H9 (cell line): Measurements from ENCODE around the gene CBR3. TPM values are rescaled to one million over a fixed set of nuclear protein-coding genes. Genes with fewer than 3 reads are reported as not detected.

ENCODE experiments used
- DNase-seq: peaks from one replicate; pipeline ENCODE4 v3.0.0-alpha.2; 2017
- H2AFZ ChIP-seq: one replicate; pipeline ENCODE4 v1.6.1; 2013; ENCODE audit warnings: mild to moderate bottlenecking, low read length, control low read depth, moderate library complexity
- H2AK5ac ChIP-seq: 2 replicates; pipeline ENCODE4 v1.6.1; 2013; ENCODE audit warnings: low read length, control low read depth, mixed read lengths; ENCODE audit not compliant: insufficient read length
- H2BK120ac ChIP-seq: one replicate; pipeline ENCODE4 v1.6.1; 2013; ENCODE audit warnings: low read depth, mild to moderate bottlenecking, low read length, control low read depth, inconsistent platforms; ENCODE audit not compliant: poor library complexity, severe bottlenecking
- H2BK12ac ChIP-seq: 2 replicates; pipeline ENCODE4 v1.6.1; 2013; ENCODE audit warnings: low read length, control low read depth, mixed read lengths, low read depth; ENCODE audit not compliant: insufficient read length
- H2BK15ac ChIP-seq: 2 replicates; pipeline ENCODE4 v1.6.1; 2013; ENCODE audit warnings: low read depth, low read length, control low read depth
- H2BK20ac ChIP-seq: one replicate; pipeline ENCODE4 v1.6.1; 2013; ENCODE audit warnings: low read depth, mild to moderate bottlenecking, low read length, control low read depth, inconsistent platforms; ENCODE audit not compliant: poor library complexity, severe bottlenecking
- H2BK5ac ChIP-seq: 2 replicates; pipeline ENCODE4 v1.6.1; 2013; ENCODE audit warnings: low read length, control low read depth, mixed read lengths; ENCODE audit not compliant: insufficient read length
- H3K14ac ChIP-seq: 2 replicates; pipeline ENCODE4 v1.6.1; 2013; ENCODE audit warnings: low read length, control low read depth; ENCODE audit not compliant: insufficient read depth
- H3K18ac ChIP-seq: 2 replicates; pipeline ENCODE4 v1.6.1; 2013; ENCODE audit warnings: low read depth, mild to moderate bottlenecking, mixed read lengths, low read length, control low read depth; ENCODE audit not compliant: insufficient read length
- H3K23ac ChIP-seq: 2 replicates; pipeline ENCODE4 v1.6.1; 2013; ENCODE audit warnings: low read length, control low read depth, mixed read lengths, low read depth; ENCODE audit not compliant: insufficient read length
- H3K23me2 ChIP-seq: 2 replicates; pipeline ENCODE4 v1.6.1; 2013; ENCODE audit warnings: low read depth, mild to moderate bottlenecking, mixed read lengths, low read length, control low read depth; ENCODE audit not compliant: insufficient read length, poor library complexity, severe bottlenecking
- H3K27ac ChIP-seq: 2 replicates; pipeline ENCODE4 v1.5.1; 2013; ENCODE audit warnings: low read length, control low read depth, mixed read lengths, low read depth; ENCODE audit not compliant: insufficient read length
- H3K27me3 ChIP-seq: 2 replicates; pipeline ENCODE4 v1.6.1; 2013; ENCODE audit warnings: low read length, control low read depth, inconsistent platforms; ENCODE audit not compliant: insufficient read depth
- H3K4ac ChIP-seq: 2 replicates; pipeline ENCODE4 v1.6.1; 2013; ENCODE audit warnings: low read depth, mild to moderate bottlenecking, control low read depth, inconsistent platforms, low read length, moderate library complexity
- H3K4me1 ChIP-seq: 2 replicates; pipeline ENCODE4 v1.6.1; 2013; ENCODE audit warnings: low read length, control low read depth, inconsistent platforms; ENCODE audit not compliant: insufficient read depth
- H3K4me2 ChIP-seq: 2 replicates; pipeline ENCODE4 v1.6.1; 2013; ENCODE audit warnings: low read length, control low read depth, mixed read lengths; ENCODE audit not compliant: insufficient read length, insufficient read depth
- H3K56ac ChIP-seq: 2 replicates; pipeline ENCODE4 v1.6.1; 2013; ENCODE audit warnings: low read depth, mild to moderate bottlenecking, mixed read lengths, low read length, control low read depth; ENCODE audit not compliant: insufficient read length
- H3K79me1 ChIP-seq: 2 replicates; pipeline ENCODE4 v1.6.1; 2013; ENCODE audit warnings: low read depth, mild to moderate bottlenecking, moderate library complexity, low read length, control low read depth, inconsistent platforms; ENCODE audit not compliant: insufficient read depth, poor library complexity, severe bottlenecking
- H3K79me2 ChIP-seq: 2 replicates; pipeline ENCODE4 v1.6.1; 2013; ENCODE audit warnings: low read length, control low read depth, inconsistent platforms; ENCODE audit not compliant: insufficient read depth
- H3K9ac ChIP-seq: 2 replicates; pipeline ENCODE4 v1.6.1; 2013; ENCODE audit warnings: low read length, control low read depth, mixed read lengths; ENCODE audit not compliant: insufficient read length; ENCODE audit errors: extremely low read depth
- H3K9me3 ChIP-seq: one replicate; pipeline ENCODE4 v1.6.1; 2013; ENCODE audit warnings: low read depth, low read length, inconsistent platforms; ENCODE audit not compliant: control insufficient read depth
- H3T11ph ChIP-seq: one replicate; pipeline ENCODE4 v1.6.1; 2013; ENCODE audit warnings: mild to moderate bottlenecking, low read length, control low read depth, inconsistent platforms
- H4K20me1 ChIP-seq: one replicate; pipeline ENCODE4 v1.6.1; 2013; ENCODE audit not compliant: control insufficient read depth, insufficient read length, insufficient read depth
- H4K5ac ChIP-seq: 2 replicates; pipeline ENCODE4 v1.6.1; 2013; ENCODE audit warnings: low read depth, mild to moderate bottlenecking, mixed read lengths, low read length, control low read depth; ENCODE audit not compliant: insufficient read length
- H4K8ac ChIP-seq: replicated peaks from 2 replicates; pipeline ENCODE4 v1.6.1; 2013; ENCODE audit warnings: low read length, control low read depth, mixed read lengths, low read depth; ENCODE audit not compliant: insufficient read length
- H4K91ac ChIP-seq: 2 replicates; pipeline ENCODE4 v1.6.1; 2013; ENCODE audit warnings: low read depth, mild to moderate bottlenecking, moderate library complexity, mixed read lengths, low read length, control low read depth; ENCODE audit not compliant: insufficient read length
- H3K27ac Mint-ChIP-seq, 3 experiments: 2 replicates in 2 of 3; 3 replicates in 1 of 3; pipeline ENCODE4 v1.8.0; 2020 to 2021; ENCODE audit warnings: mixed read lengths in 3 of 3, mild to moderate bottlenecking in 1 of 3, moderate library complexity in 1 of 3
- H3K27me3 Mint-ChIP-seq: 2 replicates; pipeline ENCODE4 v1.8.0; 2021; ENCODE audit warnings: low read depth, mild to moderate bottlenecking, moderate library complexity, mixed read lengths
- H3K36me3 Mint-ChIP-seq, 3 experiments: 2 replicates in 2 of 3; 3 replicates in 1 of 3; pipeline ENCODE4 v1.8.0; 2020 to 2021; ENCODE audit warnings: low read depth in 3 of 3, mixed read lengths in 3 of 3; ENCODE audit not compliant: insufficient read depth in 1 of 3
- H3K4me1 Mint-ChIP-seq, 2 experiments: 2 replicates each; pipeline ENCODE4 v1.8.0; 2020; ENCODE audit warnings: mixed read lengths in 2 of 2
- H3K4me3 Mint-ChIP-seq, 2 experiments: 2 replicates in 1 of 2; 3 replicates in 1 of 2; pipeline ENCODE4 v1.8.0; 2020 to 2021; ENCODE audit warnings: mild to moderate bottlenecking in 2 of 2, mixed read lengths in 2 of 2, moderate library complexity in 1 of 2
- H3K9me3 Mint-ChIP-seq, 2 experiments: 2 replicates in 1 of 2; 3 replicates in 1 of 2; pipeline ENCODE4 v1.8.0; 2020; ENCODE audit warnings: mild to moderate bottlenecking in 2 of 2, mixed read lengths in 2 of 2, moderate library complexity in 1 of 2
- WGBS: extraction: QIAGEN DNeasy Blood & Tissue Kit; methylation state at CpG from one replicate; pipeline ENCODE4 v1.1.7; 2013; ENCODE audit warnings: missing lambda C conversion rate, low lambda C conversion rate, mixed read lengths; ENCODE audit not compliant: insufficient read length; ENCODE audit errors: extremely low coverage; 5-methylcytosine and 5-hydroxymethylcytosine counted together
- total RNA-seq: library from RNA; stranded (reverse); gene quantifications from 2 replicates; pipeline ENCODE4 v1.2.1, GENCODE V29; 2021
- TF ChIP-seq, protein P1 (sequence below): fragments of 200-600 bp; sonication (generic); conservative IDR thresholded peaks from 3 replicates; pipeline ENCODE4 v1.8.0; 2021; ENCODE audit warnings: antibody characterized with exemption, mild to moderate bottlenecking

CBR3 gene
- total RNA-seq, 1 experiment from 2014 or later, result 2.4 TPM

DNA sequence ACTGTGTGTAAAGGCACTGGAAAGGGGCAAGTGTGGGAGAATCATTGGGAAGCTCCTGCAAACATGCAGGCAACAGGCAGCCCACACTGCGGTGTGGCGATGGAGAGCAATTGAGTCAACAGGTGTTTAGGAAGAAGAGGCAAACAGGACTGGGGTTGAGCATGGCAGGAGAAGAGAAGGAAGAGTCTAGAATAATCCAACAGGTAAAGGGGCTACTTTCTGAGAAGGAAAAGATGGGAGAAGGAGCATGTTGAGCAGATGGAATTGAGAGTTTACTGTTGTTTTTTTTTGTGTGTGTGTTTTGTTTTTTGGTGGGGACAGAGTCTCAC lies 25.9 kb downstream of the CBR3 start:
- no peaks in the 10 kb centered on the region for H3K9me3 Mint-ChIP-seq
- H3K23ac ChIP-seq, result no peak overlapping the region
- no peak overlapping the region for H2BK120ac ChIP-seq
- no peak overlapping the region for H3K4ac ChIP-seq
- no peaks in the 10 kb centered on the region for H4K20me1 ChIP-seq
- no peak overlapping the region for H2AFZ ChIP-seq
- H3T11ph ChIP-seq, result no peak overlapping the region
- H3K4me1 Mint-ChIP-seq, result peaks cover 5 to 7% of the 10 kb centered on the region in 2 experiments; a peak in 3 of 4 replicates
- H4K5ac ChIP-seq, result no peak overlapping the region
- no peak overlapping the region for H4K8ac ChIP-seq
- H3K18ac ChIP-seq, result no peak overlapping the region
- H2AK5ac ChIP-seq, result no peak overlapping the region
- no peak overlapping the region for H2BK5ac ChIP-seq
- no peak overlapping the region for H3K4me3 Mint-ChIP-seq
- peaks cover 7% of the 10 kb centered on the region for H3K23me2 ChIP-seq
- no peak overlapping the region for H3K27ac Mint-ChIP-seq
- no peaks in the 10 kb centered on the region for H3K79me1 ChIP-seq
- no peak overlapping the region for H2BK20ac ChIP-seq
- no peak overlapping the region for H3K14ac ChIP-seq
- no peak overlapping the region for H2BK15ac ChIP-seq
- H3K9ac ChIP-seq, result no peak overlapping the region
- H3K27me3 ChIP-seq, result no peaks in the 10 kb centered on the region; the same call in 1 of the 2 replicates
- no peak overlapping the region for H4K91ac ChIP-seq
- H3K4me1 ChIP-seq, result peaks cover 3% of the 10 kb centered on the region; the same call in 1 of the 2 replicates
- DNase-seq, result no peak
- no peak overlapping the region for H3K4me2 ChIP-seq
- H3K9me3 ChIP-seq, result no peaks in the 10 kb centered on the region
- H2BK12ac ChIP-seq, result no peak overlapping the region
- H3K36me3 Mint-ChIP-seq, result peaks cover 0 to 5% (median 2%) of the 10 kb centered on the region in 3 experiments; a peak in 5 of 7 replicates
- H3K27ac ChIP-seq, result no peak overlapping the region
- no CpG with 5 or more reads among the region's 2 CpGs for WGBS
- H3K79me2 ChIP-seq, result no peaks in the 10 kb centered on the region
- TF ChIP-seq, protein P1, sequence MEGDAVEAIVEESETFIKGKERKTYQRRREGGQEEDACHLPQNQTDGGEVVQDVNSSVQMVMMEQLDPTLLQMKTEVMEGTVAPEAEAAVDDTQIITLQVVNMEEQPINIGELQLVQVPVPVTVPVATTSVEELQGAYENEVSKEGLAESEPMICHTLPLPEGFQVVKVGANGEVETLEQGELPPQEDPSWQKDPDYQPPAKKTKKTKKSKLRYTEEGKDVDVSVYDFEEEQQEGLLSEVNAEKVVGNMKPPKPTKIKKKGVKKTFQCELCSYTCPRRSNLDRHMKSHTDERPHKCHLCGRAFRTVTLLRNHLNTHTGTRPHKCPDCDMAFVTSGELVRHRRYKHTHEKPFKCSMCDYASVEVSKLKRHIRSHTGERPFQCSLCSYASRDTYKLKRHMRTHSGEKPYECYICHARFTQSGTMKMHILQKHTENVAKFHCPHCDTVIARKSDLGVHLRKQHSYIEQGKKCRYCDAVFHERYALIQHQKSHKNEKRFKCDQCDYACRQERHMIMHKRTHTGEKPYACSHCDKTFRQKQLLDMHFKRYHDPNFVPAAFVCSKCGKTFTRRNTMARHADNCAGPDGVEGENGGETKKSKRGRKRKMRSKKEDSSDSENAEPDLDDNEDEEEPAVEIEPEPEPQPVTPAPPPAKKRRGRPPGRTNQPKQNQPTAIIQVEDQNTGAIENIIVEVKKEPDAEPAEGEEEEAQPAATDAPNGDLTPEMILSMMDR, result no peak
- H3K27me3 Mint-ChIP-seq, result peaks cover 15% of the 10 kb centered on the region
- H3K56ac ChIP-seq, result no peak overlapping the region
